ENCODE measurements around the gene SOX9. TPM values are rescaled to one million over a fixed set of nuclear protein-coding genes. Genes with fewer than 3 reads are reported as not detected.
"Not testable (repeated sequence)": the region's sequence is repeated elsewhere in the genome, so short reads cannot be mapped to it uniquely, and the experiment has no call there.

The SOX9 gene
- total RNA-seq, 1 donor from 2014 or later = 33.4 TPM

DNA sequence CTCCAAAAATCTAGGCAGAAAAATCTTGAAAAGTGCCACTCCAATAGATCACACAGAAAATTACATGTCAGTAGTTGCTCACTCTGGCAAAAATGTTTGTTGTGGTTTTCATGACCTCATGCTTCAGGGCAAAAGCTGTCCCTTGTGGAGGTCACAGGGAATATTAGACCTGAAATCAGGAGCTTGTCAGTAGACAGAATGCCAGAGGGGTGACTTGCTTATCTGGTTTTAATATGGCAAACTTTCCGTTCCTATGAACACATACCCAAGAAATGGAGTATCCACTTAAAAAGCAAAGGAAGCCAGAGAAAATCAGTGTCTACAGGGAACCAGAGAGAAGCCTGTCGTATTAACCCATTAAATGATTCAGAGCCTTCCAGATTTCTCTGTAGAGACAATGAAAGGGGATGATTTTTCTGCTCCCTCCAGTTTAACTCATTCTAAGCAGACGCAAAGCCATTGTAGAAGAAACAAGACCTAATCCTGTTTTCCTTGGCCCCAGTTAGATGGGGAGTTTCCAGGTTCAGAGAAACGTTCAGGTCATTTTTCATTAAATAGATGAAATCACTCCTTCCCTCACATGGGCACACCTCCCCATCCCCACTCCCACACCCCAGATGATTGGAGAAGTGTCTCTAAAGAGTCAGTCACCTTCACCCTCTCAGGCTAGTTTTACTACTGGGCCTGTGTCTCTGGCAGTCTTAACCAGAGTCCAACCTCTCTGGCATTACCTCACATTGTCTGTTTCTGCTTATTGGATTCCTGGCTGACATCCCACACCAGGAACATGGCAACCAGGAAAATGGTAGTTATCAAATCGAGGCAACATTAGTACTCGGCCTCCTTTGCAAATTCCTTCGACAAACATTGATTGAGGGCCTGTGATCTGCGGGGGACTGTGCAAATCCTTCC lies 6.0 kb downstream of the SOX9 start:
- DNase-seq = no peak

GRCh38 chr17:72128039-72128438 lies 7.2 kb downstream of the SOX9 start:
- no peak for DNase-seq

DNA sequence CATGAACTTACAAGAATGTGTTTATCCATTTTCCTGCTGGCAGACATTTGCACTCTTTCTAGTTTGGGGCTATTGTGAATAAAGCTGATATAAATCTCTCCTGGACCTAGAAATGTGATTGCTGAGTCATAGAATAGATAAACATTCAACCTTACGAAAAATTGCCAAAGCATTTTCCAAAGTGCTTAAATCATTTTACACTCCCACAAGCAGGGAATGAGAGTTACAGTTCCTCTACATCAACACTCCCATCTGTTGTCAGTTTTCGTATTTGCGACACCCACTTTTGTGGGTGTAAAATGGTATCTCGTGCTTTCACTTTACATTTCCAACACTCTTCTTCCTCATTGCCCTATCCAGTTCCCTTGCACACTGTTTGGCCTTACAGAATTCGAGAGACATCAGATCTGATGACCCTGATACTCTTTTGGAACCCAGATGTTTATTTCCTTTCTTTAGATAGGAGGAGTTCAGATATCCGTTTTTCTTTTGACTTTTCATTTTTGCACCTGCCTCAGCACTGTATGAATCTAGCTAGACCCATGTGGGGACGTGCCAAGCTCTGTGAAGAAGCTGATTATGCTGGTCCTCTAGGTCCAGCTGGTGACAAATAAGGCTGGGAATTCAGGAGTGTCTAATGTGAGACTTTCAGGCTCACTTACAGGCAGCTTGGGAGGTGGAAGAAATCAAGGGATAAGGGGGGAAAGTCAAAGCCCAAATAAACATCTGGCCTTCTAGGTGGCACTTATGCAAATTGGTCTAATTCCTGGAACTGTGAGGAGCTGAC lies 14.0 kb downstream of the SOX9 start:
- no peak for DNase-seq

DNA sequence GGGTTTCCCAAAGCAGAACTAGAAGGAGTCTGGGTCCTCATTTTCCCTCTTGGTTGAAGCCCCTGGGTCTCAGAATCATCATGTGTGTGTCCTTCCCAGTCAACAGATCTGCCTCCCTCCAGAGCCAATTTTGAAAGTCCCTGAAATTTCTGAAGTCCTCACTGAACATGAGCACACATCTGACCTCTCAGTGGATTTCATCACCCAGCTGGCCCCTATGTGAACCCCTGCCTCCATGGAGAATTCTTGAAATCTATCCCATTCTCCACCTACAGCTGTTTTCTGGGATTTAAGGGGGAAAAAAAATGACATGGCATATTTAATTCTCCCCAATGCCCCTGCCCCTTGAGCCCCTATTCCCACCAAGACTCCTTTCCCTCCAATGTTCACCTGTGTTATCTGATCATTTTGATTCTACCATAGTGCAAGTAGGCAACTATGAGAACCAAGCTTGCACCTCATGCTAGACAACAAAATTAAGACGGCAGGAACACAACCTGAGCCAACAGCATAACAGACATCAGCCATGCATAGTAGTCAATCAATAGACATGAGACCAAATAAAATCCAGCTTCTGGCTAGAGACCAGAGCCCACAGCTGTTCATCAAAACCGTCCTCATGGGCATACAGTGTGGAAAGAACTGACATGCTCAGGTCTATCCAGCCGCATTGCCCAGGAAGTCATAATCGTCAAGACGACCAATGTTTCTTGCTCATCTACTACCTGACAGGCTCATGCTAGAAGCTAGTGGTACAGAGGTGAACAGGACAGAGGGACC lies 14.9 kb downstream of the SOX9 start:
- DNase-seq = no peak

- DNase-seq = no peak
Observed at GRCh38 chr17:72136692-72137091, 15.9 kb downstream of the SOX9 start.

DNA sequence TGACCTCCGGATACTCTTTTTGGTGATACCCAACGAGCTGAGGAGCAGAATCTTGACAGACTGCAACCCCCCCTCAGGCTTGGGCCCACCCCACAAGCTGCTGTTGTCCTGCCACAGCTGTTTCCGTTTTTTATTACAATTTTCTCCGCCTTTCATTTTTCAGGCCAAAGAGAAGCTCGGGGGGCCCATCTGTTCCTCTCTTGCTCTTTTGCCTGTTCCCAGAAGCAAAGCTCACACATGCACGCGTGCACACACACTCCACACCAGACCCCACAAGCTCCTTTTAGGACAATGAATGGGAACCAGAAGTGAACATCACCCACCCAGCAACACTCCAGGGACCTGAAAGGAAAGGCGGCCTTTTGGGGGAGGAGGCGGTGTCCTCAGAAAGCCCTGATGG lies 16.3 kb downstream of the SOX9 start:
- DNase-seq = no peak

DNA sequence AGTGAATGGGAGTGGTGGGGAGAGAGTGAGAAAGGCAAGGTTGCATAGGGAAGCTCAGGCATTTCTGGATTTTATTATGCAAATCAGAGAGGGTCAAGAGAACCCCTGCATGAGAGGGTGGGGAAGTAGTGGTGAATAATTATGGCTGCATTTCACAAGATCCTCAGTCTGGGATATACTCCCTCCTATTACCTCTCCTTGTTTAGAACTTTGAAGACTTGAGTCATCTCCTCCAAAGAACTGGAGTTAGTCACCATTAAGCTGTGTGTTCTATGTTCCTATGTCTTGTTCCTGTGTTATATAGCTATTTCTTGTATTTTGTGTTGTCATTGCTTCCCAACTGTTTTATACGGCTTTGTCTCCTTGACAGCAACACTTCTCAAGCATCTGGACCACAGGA lies 18.4 kb downstream of the SOX9 start:
- DNase-seq = no peak

- no peak for DNase-seq
Observed at GRCh38 chr17:72141336-72141735, 20.5 kb downstream of the SOX9 start.

GRCh38 chr17:72142097-72142496 lies 21.3 kb downstream of the SOX9 start:
- DNase-seq = not testable (repeated sequence)

DNA sequence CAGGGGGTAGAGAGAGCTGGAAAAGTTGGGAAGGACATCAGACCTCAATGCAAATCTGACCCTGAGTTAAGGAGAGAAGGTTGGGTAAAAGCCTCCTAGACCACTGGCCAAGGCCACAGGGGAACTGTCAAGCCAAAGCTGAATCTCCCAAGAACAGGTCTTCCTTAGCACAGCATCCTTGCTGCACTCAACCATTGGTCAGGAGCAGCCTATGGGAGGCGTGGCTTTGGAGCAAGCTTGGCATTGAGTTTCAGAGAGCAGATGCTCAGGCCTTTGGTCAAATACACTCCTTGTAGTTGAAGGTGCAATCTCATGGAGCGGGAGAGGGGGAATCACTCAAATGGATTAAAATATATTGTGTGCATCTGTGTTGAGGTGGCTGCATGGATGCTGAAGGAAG lies 21.8 kb downstream of the SOX9 start:
- DNase-seq = no peak

- DNase-seq = no peak
Observed at GRCh38 chr17:72143245-72143644, 22.4 kb downstream of the SOX9 start.

GRCh38 chr17:72144101-72144500 lies 23.3 kb downstream of the SOX9 start:
- no peak for DNase-seq

DNA sequence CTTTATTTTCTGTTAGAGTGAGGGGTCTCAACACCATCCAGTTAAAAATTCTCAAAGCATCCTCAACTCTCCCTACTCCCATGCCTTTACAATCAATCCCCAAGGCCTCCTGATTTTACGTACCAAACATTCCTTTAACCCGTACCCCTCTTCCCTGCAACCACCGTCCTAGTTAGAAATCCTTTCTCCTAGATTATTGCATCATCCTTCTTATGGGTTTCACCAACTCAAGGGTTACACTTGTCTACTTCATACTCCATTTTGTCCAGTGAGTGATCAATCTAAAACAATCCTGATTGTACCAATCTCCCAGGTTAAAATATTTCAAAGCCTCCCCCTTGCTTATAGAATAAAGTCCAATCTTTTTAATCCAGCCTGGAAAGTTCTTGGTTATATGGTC lies 24.7 kb downstream of the SOX9 start:
- DNase-seq = no peak

GRCh38 chr17:72145962-72146361 lies 25.1 kb downstream of the SOX9 start:
- no peak for DNase-seq

DNA sequence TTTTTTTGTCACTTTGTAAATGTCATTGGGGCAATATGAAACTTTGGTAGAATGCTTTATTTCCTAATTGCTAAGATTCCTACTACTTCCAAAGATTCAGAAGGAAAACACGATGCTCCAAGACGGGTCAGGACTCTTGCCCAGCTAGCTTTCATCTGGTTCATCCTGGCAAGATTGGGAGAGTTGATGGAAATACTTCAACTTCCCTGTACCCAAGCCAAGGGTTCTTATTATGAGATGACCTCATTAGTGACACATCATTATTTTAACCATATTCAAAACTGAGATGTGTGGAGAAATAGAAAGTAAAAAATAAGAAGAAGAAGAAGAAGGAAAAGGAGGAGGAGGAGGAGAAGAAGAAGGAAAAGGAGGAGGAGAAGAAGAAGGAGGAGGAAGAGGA lies 25.6 kb downstream of the SOX9 start:
- DNase-seq = no peak

DNA sequence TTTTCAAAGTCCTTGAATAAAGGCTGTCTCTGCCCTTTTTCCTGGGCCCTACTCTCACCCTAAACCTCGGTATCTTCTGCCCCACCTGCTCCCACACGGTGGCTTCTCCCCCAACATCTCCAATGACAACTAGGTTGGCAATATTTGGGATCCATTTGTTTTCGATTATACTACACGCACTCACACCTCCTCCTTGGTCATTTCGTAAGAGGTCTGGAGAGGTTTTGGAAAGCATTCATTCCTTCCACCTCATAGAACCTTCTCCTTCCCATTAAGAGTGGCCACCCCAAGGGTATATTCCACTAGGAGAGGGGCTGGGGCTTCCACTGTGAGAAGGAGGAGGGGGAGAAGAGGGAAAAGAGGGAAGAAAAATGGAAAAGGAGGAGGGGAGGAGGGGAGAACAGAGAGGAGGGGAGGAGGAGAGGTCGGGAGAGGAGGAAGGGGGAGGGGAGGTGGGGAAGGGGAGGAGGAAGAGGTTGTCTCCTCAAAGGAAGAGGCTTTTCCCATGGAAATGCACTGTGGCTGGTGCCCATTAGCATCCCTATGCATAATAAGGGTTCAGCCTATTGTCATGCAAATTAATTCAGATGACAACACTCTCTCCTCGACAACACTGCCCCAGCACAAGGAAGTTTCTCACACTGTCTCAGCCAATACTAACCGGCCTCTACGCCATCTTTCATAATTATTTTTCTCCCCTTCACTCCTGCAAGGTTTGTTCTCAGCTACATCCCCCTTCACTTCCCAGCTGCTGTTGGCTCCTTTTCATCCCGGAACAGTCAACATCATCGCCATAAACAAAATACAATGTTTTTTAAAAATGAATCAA lies 30.0 kb downstream of the SOX9 start:
- no peak for DNase-seq

- DNase-seq = no peak
Observed at GRCh38 chr17:72151565-72152386, 31.0 kb downstream of the SOX9 start.

DNA sequence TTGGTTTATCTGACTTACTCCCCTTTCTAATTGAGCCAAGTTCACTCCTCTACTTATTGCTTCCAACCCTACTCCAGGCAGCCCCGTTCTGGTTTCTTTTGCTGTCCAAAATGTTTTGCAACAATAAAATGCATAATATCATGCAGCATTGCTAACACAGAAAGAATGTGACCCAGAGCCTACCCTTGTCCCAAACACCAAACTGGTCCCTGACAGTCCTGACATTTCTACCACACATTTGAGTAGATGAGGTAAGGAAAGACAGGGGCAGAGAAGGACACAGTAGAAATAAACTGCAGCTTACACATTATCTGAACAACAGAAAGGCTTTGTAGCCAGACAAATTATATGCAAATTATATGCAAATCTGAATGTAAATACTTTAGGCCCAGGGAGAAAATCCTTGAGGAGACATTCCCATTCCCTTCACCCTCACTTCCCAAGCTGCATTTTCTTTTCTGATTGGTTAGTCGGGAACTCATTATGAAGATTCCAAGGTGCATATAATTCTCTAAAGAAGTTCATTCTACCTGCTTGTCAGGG lies 31.6 kb downstream of the SOX9 start:
- DNase-seq = no peak

DNA sequence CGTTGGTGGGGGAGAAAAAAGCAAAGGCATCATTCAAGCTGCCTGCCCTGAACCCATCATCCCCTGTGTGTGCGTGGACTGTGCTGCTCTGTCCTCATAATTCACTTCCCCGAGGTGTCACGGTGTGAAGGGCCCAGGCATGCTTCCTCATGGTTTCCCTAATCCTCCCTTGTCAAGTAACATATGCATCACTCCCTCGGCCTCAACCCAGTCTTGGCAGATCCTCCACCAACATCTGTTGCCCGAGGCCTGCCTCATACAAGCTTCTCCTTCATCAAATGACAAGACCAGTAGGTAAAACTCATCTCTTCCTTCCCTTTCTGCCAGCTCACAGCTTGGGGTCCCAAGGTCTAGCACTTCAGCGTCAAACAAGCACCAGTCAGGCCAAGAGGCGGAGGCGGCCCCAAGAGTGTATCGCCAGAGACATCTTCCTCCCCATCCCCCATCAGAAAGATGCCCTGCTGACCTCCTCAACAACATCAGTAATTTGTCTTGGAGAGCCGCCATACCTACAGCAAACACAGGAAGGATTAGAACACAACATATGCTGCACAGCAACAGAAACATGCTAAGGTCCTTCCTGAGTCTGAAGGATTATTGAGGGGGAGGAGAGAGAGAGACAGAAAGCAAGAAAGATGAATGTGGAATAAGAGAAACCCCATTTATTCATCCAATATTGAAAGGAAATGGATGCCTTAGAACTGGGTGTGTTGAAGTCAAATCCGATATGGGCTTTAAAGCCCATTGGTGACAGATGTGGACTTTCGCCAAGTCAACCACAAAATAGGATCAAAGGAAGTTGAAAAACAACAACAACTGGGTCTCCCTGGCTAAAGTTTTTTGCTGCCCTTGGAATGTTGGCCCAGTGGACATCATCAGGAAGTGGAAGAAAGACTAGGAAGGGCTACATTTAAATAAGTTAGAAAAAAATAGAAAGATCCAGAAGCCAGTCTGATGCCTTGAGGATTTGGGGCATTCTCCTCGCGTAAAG lies 38.4 kb downstream of the SOX9 start:
- peak; percentile 33 for DNase-seq
